Hepatocyte (in vitro differentiated cells): ENCODE results near the gene ACOX2. TPM values are rescaled to one million over a fixed set of nuclear protein-coding genes. Genes with fewer than 3 reads are reported as not detected.

Source experiments
- DNase-seq: peaks from one replicate; pipeline ENCODE4 v3.0.0-alpha.2; 2016; ENCODE audit warnings: low spot score
- H2AFZ ChIP-seq: fragments of 200-600 bp; sonication (generic); 2 replicates; pipeline ENCODE4 v1.6.0; 2016; ENCODE audit warnings: antibody characterized with exemption, mild to moderate bottlenecking
- H3K27ac ChIP-seq: fragments of 200-600 bp; sonication (generic); 2 replicates; pipeline ENCODE4 v1.5.1; 2016; ENCODE audit warnings: mild to moderate bottlenecking
- H3K27me3 ChIP-seq: fragments of 200-600 bp; sonication (generic); 2 replicates; pipeline ENCODE4 v1.6.1; 2016
- H3K36me3 ChIP-seq: fragments of 200-600 bp; sonication (generic); replicated peaks from 2 replicates; pipeline ENCODE4 v1.5.1; 2016; ENCODE audit warnings: low read depth; ENCODE audit not compliant: insufficient read depth
- H3K4me1 ChIP-seq: fragments of 200-600 bp; sonication (generic); 2 replicates; pipeline ENCODE4 v1.5.1; 2016; ENCODE audit warnings: mild to moderate bottlenecking, moderate library complexity; ENCODE audit not compliant: insufficient read depth
- H3K4me2 ChIP-seq: fragments of 200-600 bp; sonication (generic); 2 replicates; pipeline ENCODE4 v1.6.0; 2016
- H3K4me3 ChIP-seq: fragments of 200-600 bp; sonication (generic); 2 replicates; pipeline ENCODE4 v1.5.1; 2016; ENCODE audit warnings: mild to moderate bottlenecking
- H3K79me2 ChIP-seq: fragments of 200-600 bp; sonication (generic); 2 replicates; pipeline ENCODE4 v1.6.0; 2017; ENCODE audit warnings: mild to moderate bottlenecking
- H3K9me2 ChIP-seq: fragments of 200-600 bp; sonication (generic); replicated peaks from 2 replicates; pipeline ENCODE4 v1.6.0; 2017; ENCODE audit warnings: mild to moderate bottlenecking; ENCODE audit not compliant: insufficient read depth
- H3K9me3 ChIP-seq: fragments of 200-600 bp; sonication (generic); 2 replicates; pipeline ENCODE4 v1.5.1; 2016; ENCODE audit warnings: low read depth, mild to moderate bottlenecking
- H4K20me1 ChIP-seq: fragments of 200-600 bp; sonication (generic); 2 replicates; pipeline ENCODE4 v1.6.0; 2016; ENCODE audit warnings: mild to moderate bottlenecking; ENCODE audit not compliant: insufficient read depth, poor library complexity, severe bottlenecking
- CTCF ChIP-seq: fragments of 200-600 bp; sonication (generic); IDR thresholded peaks from 2 replicates; pipeline ENCODE4 v1.5.1; 2016; ENCODE audit warnings: antibody characterized with exemption, mild to moderate bottlenecking; ENCODE audit not compliant: poor library complexity
- EZH2 ChIP-seq: fragments of 200-600 bp; sonication (generic); IDR thresholded peaks from 2 replicates; pipeline ENCODE4 v1.6.1; 2016; ENCODE audit warnings: antibody characterized with exemption, mild to moderate bottlenecking, borderline replicate concordance
- EZH2phosphoT487 ChIP-seq: fragments of 200-600 bp; sonication (generic); IDR thresholded peaks from one replicate; pipeline ENCODE4 v1.6.1; 2018; ENCODE audit warnings: antibody characterized with exemption, mild to moderate bottlenecking, low read depth, moderate library complexity; ENCODE audit not compliant: unreplicated experiment, severe bottlenecking
- WGBS: methylation state at CpG from one replicate; pipeline ENCODE4 v1.1.6; 2016; ENCODE audit warnings: low lambda C conversion rate; ENCODE audit errors: missing lambda C conversion rate; 5-methylcytosine and 5-hydroxymethylcytosine counted together
- polyA plus RNA-seq: library from polyadenylated mRNA; unstranded; fragments of >200 nt; fragmentation: Nextera tagmentation; extraction: Ambion mirVana; gene quantifications from 2 replicates; pipeline ENCODE4 v1.2.1, GENCODE V29; 2016
- total RNA-seq: library from RNA; depleted of rRNA; stranded (reverse); fragments of >200 nt; gene quantifications from 2 replicates; pipeline ENCODE4 v1.2.3, GENCODE V29; 2014

The ACOX2 gene
- total and polyA plus RNA-seq, 2 experiments from 2014 or later = 26.2 to 30.6 TPM

GRCh38 chr3:58532794-58533220 is 4.2 kb downstream of the ACOX2 start:
- no peaks in the 10 kb centered on the region for H4K20me1 ChIP-seq
- H2AFZ ChIP-seq = no peak overlapping the region
- peak; percentile 89 for DNase-seq
- H3K4me2 ChIP-seq = no peak overlapping the region
- H3K9me2 ChIP-seq = no peaks in the 10 kb centered on the region
- H3K4me1 ChIP-seq = peaks cover 33% of the 10 kb centered on the region
- no peak overlapping the region for H3K27ac ChIP-seq
- TF ChIP-seq EZH2 (no peak), CTCF (peak; percentile 95)
- WGBS = 25% methylated on average over 11 of the region's 11 CpGs
- H3K79me2 ChIP-seq = no peaks in the 10 kb centered on the region
- H3K27me3 ChIP-seq = no peaks in the 10 kb centered on the region
- no peak overlapping the region for H3K4me3 ChIP-seq
- H3K36me3 ChIP-seq = no peaks in the 10 kb centered on the region
- no peaks in the 10 kb centered on the region for H3K9me3 ChIP-seq

GRCh38 chr3:58531956-58532355 is 5.0 kb downstream of the ACOX2 start:
- Histone ChIP-seq H3K9me3 (no peaks in the 10 kb centered on the region), H3K4me1 (peaks cover 24% of the 10 kb centered on the region), H2AFZ (no peak overlapping the region), H3K9me2 (no peaks in the 10 kb centered on the region), H4K20me1 (no peaks in the 10 kb centered on the region), H3K27ac (no peak overlapping the region), H3K79me2 (no peaks in the 10 kb centered on the region), H3K27me3 (no peaks in the 10 kb centered on the region), H3K4me3 (no peak overlapping the region), H3K4me2 (no peak overlapping the region), H3K36me3 (no peaks in the 10 kb centered on the region)
- TF ChIP-seq EZH2phosphoT487 (no peak), CTCF (no peak), EZH2 (no peak)
- 88% methylated on average over 2 of the region's 2 CpGs for WGBS
- DNase-seq = no peak

GRCh38 chr3:58531555-58531954 is 5.4 kb downstream of the ACOX2 start:
- Histone ChIP-seq H3K4me2 (no peak overlapping the region), H4K20me1 (no peaks in the 10 kb centered on the region), H3K4me1 (peaks cover 20% of the 10 kb centered on the region), H3K79me2 (no peaks in the 10 kb centered on the region), H3K9me2 (no peaks in the 10 kb centered on the region), H3K27ac (no peak overlapping the region), H3K9me3 (no peaks in the 10 kb centered on the region), H2AFZ (no peak overlapping the region), H3K27me3 (no peaks in the 10 kb centered on the region), H3K4me3 (no peak overlapping the region), H3K36me3 (no peaks in the 10 kb centered on the region)
- no peak for TF ChIP-seq EZH2phosphoT487
- TF ChIP-seq CTCF = no peak
- no peak for TF ChIP-seq EZH2
- 95% methylated on average over 7 of the region's 7 CpGs for WGBS
- no peak for DNase-seq

GRCh38 chr3:58530354-58530865 is 6.6 kb downstream of the ACOX2 start:
- WGBS = 93% methylated on average over 18 of the region's 18 CpGs
- no peaks in the 10 kb centered on the region for H3K36me3 ChIP-seq

More at GRCh38 chr3:58530354-58530865, 6.6 kb downstream of the ACOX2 start:
- Histone ChIP-seq H3K27ac (no peak overlapping the region), H3K9me2 (no peaks in the 10 kb centered on the region), H4K20me1 (no peaks in the 10 kb centered on the region), H2AFZ (no peak overlapping the region), H3K4me2 (no peak overlapping the region), H3K4me1 (peaks cover 9% of the 10 kb centered on the region), H3K4me3 (no peak overlapping the region), H3K79me2 (no peaks in the 10 kb centered on the region), H3K9me3 (no peaks in the 10 kb centered on the region), H3K27me3 (no peaks in the 10 kb centered on the region)
- TF ChIP-seq EZH2phosphoT487 (no peak), EZH2 (no peak), CTCF (no peak)
- DNase-seq = no peak
